ENCODE results near the gene SDF4.
"Not testable (repeated sequence)": the region's sequence is repeated elsewhere in the genome, so short reads cannot be mapped to it uniquely, and the experiment has no call there.

SDF4 gene

DNA sequence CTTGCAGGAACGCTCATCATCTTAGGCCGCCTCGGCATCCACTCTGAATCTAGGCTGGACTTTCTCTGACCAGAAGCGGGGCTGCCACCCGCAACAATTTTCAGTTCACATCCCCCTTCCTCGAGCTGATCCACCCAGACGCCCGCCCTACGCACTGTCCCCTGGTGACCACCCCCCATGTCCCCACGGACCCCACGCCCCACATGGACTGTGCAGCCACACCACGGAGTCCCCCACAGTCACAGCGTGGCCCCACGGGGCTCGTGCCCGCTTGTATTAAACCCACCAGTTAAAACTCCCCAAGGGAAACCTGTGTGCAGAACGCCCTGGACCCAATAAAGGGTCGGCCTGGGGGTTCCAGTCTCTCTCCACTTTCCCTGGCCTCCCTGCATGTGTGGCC, 27.7 kb upstream of the SDF4 start:
- DNase-seq (ENCODE audit: low read depth, low spot score): no peak

DNA sequence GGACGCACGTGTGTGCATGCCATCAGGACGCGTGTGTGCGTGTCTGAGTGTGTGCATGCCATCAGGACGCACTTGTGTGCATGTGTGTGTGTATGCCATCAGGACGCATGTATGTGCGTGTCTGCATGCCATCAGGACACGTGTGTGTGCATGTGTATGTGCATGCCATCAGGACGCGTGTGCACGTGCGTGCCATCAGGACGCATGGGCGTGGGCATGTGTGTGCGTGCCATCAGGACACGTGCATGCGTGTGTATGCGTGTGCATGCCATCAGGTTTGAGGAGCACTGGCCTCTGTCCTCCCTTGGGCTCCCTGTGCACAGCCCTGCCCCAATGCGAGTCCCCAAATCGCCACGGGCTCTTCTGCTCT, 27.3 kb upstream of the SDF4 start:
- DNase-seq (ENCODE audit: low read depth, low spot score): no peak

DNA sequence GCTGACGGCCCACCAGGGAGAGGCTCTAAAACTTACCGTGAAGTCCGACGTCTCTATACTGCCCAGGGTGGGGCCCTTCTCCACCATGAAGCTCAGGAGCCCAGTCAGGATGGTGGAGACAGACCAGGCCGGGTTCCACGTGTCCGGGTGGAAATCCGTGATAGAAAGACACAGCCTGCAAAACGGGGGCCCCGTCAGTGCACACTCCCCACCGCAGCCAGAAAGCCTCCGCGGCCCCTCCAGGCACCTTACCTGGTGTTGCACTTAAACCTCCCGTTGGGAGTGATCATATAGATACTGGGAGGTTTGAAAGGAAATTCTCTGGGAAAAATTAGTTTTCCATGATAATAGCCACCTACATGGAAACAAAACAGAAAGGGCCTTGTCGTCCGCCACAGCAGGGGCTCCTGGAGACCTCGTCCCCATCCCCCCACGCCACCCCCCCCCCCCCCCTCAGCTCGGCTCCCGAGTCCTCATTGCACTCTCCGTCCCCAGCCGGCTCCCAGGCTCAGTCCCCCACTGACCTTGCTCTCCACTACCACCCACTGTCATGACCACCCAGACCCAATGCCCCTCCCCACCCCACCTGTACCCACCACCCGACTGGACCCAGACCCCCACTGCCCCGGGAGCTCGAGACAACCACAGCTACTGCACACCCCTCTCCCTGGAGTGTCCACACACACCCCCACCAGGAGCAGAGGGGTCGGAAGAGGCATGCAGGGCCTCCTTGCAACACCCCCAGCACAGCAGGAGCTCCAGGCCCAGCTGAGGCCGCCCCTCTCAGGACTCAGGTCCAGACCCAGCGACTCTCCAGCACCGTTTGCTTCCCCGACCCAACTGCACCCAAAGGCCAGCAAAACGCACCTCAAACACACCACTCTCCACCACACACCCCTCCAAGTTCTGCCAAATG, 25.4 kb upstream of the SDF4 start:
- DNase-seq (ENCODE audit: low read depth, low spot score): no peak

DNA sequence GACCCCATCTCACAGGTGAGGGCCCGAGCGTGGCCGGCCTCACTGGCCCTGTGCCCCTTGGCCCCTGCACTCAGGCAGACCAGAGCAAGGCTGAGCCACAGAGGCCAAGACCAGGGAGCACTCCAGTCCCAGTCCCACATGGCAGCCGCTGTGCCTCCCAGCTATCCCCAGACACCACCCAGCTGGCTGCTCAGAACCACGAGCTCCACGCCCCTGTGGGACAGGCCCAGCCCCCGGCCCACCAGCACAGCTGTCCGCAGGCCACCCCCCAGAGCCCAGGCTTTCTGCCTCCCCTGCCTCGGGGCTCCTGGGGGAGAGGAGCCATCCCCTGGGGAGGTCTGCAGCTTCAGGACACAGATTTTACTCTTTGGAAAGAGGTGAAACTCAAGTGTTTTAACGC, 23.8 kb upstream of the SDF4 start:
- DNase-seq (ENCODE audit: low read depth, low spot score): no peak

DNA sequence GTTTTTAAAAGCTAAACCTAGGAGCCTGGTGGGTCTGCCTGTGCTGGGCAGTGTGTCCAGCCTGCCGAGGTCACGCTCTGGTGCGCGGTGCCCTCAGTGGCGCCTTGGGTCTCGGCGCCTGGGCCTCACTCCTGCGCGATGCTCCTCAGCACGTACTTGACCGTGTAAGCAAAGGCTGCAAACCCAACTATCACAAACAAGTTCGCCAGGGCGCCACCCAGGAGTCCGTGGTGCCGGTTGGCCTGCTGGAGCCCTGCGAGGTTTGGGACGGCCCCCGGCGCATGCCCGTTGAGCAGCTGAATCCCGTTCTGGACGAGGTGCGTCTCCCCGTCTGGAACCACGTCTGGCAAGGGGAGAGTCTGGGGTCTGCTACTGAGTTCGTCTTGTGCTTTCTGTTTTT, 23.3 kb upstream of the SDF4 start:
- no peak for DNase-seq (ENCODE audit: low read depth, low spot score)

DNA sequence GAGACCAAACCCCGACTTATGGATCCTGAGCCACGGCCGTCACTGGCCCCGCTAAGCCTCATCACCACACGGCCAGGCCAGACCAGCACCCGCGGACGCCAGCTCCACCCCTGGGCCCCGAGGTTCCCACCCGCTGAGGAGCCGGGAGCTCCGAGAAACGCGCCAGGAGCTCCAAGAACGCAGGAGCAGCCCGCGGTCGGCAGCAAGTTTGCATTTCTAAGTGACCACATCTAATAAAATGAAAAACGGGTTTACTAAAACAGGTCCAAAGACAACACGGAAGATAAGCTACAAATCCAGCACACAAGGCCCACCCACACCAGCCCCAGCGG, 22.8 kb upstream of the SDF4 start:
- DNase-seq (ENCODE audit: low read depth, low spot score): peak; percentile 85

DNA sequence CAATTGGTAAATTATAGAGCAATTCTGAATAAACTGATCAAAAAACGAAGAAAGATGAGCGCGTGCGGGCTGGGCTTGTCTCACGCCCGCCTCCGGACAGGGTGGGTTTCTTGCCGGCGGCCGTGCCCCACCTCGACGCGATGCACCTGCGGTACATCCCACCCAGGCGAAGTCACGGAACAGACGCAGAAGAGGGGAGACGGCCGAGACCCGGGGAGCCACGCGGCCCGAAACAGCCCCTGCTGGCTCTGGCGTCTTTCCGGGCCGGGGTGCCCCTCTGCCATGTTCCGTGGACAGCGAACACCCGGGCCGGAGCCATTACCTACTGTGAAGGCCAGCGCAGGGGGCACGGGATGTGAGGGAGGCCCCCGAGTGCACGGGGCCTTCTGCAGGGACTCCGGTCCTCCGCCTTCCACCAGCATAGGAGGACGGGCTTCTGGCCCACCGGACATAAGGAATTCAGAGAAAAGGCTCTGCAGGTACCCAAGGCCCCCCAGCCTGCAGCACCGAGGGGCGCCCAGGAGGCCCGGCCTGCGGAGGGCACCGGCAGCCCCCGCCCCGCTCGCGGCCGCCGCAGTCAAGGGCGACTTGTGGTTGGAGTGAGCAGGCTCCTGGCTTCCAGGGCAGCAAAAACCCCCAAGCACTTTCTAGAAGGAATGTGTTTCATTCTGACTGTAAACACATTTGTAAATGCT, 22.3 kb upstream of the SDF4 start:
- no peak for DNase-seq (ENCODE audit: low read depth, low spot score)

DNA sequence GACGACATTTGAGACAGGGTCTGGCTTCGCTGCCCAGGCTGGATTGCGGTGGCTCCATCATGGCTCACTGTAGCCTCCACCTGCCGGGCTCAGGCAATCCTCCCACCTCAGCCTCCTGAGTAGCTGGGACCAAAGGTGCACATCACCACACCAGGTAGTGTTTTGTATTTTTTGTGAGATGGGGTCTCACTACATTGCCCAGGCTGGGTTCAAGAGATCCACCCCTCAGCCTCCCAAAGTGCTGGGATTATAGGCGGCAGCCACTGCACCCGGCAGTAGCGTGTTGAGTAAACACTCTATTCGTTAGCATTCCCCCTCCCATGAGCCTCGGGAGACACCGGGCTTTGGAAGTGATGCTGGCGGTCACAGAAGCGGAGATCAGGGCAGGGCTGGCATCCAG, 21.5 kb upstream of the SDF4 start:
- no peak for DNase-seq (ENCODE audit: low read depth, low spot score)

DNA sequence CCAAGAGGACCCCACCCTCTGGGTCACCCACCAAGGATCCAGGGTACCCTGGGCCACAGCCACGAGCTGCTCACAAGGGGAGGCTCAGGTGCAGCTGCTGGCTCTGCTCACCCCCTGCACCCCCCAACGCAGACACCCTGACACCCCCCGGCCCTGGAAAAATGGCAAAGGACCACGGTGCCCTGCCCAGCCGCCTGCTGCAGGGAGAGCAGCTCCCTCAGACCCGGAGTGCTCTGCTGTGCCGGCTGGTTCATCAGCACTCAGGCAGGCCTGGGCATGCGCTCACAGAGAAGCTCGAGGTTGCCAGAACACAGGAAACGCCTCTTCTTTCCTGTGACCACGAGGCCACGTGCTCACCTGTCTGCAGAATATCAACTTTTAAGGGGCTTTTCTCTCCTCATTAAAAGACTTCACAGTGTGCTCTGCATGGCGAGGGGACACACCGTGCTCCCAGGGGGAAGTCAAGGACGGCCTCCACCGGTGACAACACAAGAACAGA, 19.0 kb upstream of the SDF4 start:
- DNase-seq (ENCODE audit: low read depth, low spot score): no peak

DNA sequence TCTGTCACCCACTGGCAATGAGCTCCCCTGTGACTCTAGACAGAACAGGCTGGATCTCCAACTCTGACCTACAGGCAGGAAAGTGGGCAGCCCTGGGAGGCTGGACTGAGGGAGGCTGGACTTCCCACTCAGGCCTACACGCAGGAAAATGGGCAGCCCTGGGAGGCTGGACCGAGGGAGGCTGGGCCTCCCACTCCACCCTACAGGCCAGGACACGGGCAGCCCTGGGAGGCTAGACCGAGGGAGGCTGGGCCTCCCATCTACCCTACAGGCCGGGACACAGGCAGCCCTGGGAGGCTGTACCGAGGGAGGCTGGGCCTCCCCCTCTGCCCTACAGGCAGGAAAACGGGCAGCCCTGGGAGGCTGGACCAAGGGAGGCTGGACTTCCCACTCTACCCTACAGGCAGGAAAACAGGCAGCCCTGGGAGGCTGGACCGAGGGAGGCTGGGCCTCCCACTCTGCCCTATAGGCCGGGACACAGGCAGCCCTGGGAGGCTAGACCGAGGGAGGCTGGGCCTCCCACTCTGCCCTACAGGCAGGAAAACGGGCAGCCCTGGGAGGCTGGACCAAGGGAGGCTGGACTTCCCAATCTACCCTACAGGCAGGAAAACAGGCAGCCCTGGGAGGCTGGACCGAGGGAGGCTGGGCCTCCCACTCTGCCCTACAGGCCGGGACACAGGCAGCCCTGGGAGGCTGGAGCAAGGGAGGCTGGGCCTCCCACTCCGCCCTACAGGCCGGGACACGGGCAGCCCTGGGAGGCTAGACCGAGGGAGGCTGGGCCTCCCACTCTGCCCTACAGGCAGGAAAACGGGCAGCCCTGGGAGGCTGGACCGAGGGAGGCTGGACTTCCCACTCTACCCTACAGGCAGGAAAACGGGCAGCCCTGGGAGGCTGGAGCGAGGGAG, 16.5 kb upstream of the SDF4 start:
- not testable (repeated sequence) for DNase-seq (ENCODE audit: low read depth, low spot score)

DNA sequence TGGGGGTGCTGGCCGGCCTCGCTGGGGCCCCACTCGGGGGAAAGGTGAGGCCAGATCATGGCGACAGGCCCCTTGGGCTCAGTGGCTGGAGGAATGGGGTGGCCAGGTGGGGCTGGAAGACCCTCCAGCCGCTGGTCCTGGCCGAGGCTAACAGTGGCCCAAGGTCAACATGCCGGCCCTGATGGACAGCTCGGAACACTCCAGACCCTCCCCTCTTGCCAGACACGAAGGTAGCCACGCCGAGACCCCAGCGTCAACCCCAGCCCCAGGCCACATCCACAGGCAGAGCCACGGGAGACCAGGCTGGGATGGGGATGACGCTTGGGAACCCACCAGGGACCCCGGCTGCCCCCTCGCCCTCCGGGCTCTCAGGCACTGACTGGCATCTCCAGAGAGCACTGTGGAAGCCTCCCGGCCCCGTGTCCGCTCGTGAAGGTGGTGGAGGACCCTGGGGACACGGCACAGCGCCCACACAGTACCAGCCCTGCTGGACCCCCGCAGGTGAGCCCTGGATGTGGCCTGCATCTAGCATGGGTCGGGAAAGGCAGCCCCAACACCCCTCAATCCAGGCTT, 15.6 kb upstream of the SDF4 start:
- no peak for DNase-seq (ENCODE audit: low read depth, low spot score)

DNA sequence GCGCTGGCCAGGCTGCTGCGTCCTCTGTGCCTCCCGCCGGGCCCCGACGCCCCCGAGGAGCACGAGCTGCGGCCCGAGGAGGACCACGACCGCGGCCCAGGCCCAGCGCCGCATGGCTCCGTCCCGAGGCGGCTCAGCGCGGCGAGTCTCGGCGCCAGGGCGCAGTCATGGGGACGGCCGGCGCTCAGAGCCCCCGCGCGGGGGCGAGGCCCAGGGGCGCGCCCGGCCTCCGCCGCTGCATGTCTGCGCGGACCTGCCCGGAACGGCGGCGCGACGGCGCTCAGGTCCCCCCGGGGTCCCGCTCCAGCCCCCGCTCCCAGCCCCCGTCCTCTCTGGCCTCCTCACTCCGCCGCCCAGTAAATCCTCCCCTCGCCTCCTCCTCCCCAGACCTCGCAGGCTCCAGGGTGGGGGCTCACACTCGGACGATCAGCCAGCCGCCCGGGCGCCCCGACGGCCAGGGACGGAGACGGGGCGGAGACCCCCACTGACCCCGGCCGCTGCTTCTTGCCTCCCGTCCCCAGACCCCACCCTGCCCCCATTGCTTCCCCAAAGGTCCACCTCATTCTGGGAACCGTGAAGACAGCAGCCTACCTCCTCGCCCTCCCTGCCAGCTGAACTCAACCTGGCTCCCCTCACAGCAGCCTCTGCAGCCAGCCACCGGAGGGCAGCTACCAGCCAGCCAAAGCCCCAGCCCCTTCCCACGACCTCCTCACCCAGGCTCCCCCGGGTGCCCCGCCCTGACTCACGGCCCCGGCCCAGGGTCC, 15.0 kb upstream of the SDF4 start, which contains the start of gene C1QTNF12:
Gene C1QTNF12, minus strand, starts transcription at position 146 of the 764 bp plus-strand sequence. Its CDS starts 32 bp downstream, at position 114.
- DNase-seq (ENCODE audit: low read depth, low spot score): peak; percentile 47

DNA sequence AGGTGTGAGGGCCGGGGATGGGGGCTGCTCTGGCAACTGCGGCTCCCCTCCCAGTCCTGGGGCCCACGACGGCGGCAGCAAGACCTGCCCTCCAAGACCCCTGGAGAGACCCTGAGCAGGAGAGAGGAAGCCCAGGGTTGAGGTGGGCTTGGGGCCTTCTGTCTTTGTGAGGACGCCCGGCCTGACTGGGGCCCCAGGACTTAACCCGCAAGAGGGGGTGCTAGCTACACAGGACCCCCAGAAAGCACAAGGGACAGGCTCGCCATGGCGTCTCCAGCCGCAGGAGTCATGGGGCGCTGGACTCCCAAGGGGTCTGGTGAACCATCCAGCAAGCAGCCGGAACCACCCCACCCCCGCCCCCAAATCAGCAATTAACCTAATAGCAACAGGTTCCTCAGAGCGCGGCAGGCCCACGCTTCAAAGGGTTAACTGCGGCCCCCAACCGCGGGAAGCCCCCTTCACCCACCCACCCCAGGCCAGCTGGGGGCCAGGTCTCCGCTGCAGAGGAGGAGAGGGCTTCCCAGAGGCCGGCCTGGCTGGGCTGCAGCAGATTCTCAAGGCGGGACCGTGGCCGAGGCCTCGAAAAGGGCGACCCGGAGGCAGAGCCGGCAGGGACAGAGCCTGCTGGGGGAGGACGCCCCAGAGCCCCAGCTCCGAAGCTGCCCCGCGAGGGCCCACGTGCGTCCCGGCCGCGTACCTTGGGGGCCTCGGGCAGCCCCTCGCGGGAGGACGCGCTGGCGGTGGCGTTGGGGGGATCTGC, 14.2 kb upstream of the SDF4 start:
- DNase-seq (ENCODE audit: low read depth, low spot score): no peak

DNA sequence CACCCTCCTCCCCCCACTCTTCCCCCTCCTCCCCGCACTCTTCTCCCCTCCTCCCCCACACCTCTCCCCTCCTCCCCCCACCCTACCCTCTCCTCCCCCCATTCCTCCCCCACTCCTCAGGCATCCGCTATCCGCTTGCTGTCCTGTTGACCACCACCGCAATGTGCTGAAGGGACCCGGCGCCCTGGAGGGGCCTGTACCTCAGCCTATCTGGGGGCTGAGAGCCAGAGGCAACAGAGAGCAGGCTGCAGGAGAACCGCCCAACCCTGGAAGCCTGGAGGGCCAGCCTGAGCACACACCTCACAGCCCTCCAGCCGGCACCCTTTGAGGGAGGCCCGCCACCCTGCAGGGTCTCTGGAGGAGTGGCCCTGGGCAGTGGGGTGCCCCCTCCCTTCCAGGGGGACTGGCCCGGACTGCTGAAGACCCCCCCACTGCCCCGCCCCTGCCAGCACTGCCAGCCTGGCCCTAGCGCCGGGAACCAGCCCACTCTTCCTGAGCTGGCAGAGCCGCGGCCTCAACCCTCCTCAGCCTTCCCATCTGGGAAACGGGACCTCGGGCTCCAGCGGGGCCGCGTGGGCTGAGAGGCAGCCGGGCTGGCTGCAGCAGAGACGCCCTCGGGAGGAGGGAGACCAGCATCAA, 13.5 kb upstream of the SDF4 start:
- no peak for DNase-seq (ENCODE audit: low read depth, low spot score)

DNA sequence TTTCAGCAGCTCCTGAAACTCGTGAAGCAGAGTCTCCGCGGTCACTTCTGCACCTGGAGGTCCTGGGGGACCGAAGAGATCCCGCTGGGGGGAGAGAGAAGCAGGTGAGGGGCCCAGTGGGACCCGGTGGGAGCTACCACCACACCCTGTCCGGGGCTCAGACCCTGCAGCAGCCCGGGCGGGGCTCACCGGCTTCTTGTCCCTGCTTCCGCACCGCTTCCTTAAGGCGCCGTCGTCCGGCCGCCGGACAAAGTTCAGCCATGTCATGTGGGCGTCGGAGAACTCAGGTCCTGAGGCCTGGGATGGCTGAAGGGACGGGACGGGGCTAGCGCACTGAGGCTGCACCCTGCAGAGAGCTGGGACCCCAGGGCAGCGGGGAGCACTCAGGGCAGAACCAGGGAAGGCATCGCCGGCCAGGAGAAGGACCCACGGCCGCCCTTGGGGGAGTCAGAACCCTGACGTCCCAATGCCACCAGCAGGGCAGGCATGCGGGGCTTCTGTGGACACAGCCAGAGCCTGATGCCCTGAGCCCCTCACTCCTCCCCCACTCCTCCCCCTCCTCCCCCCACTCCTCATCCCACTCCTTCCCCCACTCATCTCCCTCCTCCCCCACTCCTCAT, 12.5 kb upstream of the SDF4 start:
- DNase-seq (ENCODE audit: low read depth, low spot score): no peak

DNA sequence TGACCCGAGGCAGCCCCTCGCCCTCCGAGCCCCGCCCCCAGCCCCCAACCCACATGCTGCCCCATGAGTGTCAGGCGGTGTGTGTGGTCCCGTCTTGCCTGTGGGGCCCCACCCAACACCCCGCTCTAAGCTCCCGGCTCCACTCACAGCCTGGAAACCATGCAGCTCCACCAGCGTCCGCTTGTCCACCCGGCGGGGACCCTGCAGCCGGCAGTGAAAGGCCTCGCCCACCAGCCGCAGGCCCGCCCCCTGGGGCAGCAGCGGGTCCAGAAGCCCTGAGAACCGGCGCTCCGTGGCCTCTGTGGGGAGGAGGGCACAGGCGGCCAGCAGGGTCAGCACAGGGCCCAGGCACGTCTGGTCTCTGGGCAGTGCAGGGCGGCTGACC, 12.0 kb upstream of the SDF4 start:
- no peak for DNase-seq (ENCODE audit: low read depth, low spot score)

DNA sequence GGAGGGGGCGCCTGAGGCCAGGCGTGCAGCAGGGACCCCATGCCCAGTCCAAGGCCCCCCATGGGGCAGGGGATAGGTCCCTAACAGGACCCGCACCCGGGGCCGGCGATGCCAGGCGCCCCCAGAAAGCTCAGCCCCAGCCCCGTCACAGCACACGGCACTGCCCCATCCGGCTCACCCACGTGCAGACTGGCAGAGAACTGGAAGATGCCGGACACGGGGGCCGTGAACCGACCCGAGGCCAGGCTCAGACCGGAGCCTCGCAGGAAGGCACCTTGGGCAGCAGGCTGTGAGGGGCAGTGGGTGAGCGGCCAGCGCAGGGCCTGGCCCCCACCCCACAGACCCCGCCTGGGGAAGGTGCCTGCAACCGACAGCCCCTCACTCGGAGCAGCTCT, 11.5 kb upstream of the SDF4 start:
- no peak for DNase-seq (ENCODE audit: low read depth, low spot score)

DNA sequence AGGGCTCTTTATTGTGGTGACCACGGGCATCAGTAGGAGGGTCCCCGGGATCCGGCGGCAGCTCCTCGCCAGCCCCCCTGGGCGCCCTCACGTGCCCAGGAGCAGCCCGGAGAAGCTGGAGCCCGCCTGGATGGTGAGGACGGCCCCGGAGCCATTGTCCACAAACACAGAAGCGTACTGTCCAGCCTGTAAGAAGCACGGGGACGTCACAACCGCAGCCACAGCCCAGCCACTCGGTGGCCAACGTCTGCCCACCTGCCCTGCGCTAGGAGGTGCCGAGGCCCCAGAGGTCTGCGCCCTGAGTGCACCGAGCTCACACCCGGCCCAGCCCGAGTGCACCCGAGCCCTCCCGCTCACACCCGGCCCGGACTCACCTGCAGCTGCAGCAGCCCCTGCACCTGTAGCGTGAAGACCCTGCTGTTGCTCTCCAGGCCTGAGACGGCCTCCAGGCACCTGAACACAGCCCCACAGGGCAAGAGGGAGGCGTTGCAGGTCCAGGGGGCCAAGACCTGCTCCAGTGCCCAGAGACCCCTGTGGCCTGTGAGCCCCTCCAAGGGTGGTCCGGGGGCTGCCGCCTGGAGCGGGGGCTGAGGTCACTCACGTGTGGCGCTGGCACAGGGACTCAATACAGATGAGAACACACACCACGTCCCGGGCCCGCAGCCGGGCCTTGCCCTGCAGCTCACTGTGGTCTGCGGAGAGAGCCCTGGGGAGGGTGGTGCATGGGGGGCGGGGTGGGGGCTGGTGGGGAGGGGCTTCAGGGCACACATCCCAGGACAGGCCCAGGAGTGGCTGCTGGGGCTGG, 10.9 kb upstream of the SDF4 start:
- DNase-seq (ENCODE audit: low read depth, low spot score): no peak
